Heart right ventricle (tissue), 16 donors: ENCODE measurements around the gene CMYA5. TPM values are rescaled to one million over a fixed set of nuclear protein-coding genes. Genes with fewer than 3 reads are reported as not detected.

Experiments
- ATAC-seq, 8 donors: fragments of 200-7000 bp; cut with Tn5 transposase; one replicate each; pipeline ENCODE4 v1.9.1; 2020; ENCODE audit warnings: mild to moderate bottlenecking in 8 of 8, moderate library complexity in 8 of 8, moderate number of reproducible peaks in 1 of 8
- DNase-seq, 2 donors: peaks; one replicate each; pipeline ENCODE4 v3.0.0-alpha.2; 2020
- H3K27ac ChIP-seq, 10 donors: fragments of 200-600 bp; sonication (generic) in 2 of 10; one replicate each; pipeline versions ENCODE4 v1.5.0 to v1.8.0; 2020 to 2022; ENCODE audit warnings: mild to moderate bottlenecking in 3 of 10
- H3K27me3 ChIP-seq, 7 donors: fragments of 200-600 bp; one replicate each; pipeline ENCODE4 v1.8.0; 2021 to 2022; ENCODE audit warnings: mild to moderate bottlenecking in 2 of 7
- H3K36me3 ChIP-seq, 9 donors: fragments of 200-600 bp; sonication (generic) in 1 of 9; one replicate each; pipeline versions ENCODE4 v1.5.0 to v1.8.0; 2020 to 2022; ENCODE audit warnings: mild to moderate bottlenecking in 2 of 9
- H3K4me1 ChIP-seq, 9 donors: fragments of 200-600 bp; sonication (generic) in 1 of 9; one replicate each; pipeline versions ENCODE4 v1.5.0 to v1.8.0; 2020 to 2022; ENCODE audit warnings: mild to moderate bottlenecking in 4 of 9
- H3K4me3 ChIP-seq, 10 donors: fragments of 200-600 bp; sonication (generic) in 2 of 10; one replicate each; pipeline versions ENCODE4 v1.5.0 to v1.8.0; 2020 to 2022; ENCODE audit warnings: mild to moderate bottlenecking in 7 of 10, moderate library complexity in 2 of 10
- H3K9me3 ChIP-seq, 11 donors: fragments of 200-600 bp in 10 of 11; sonication (generic) in 2 of 11; one replicate each; pipeline versions ENCODE4 v1.5.0 to v1.8.0; 2013 to 2022; ENCODE audit warnings: mild to moderate bottlenecking in 2 of 11, control low read depth in 1 of 11, moderate library complexity in 1 of 11
- CTCF ChIP-seq, 9 donors: fragments of 200-600 bp; sonication (generic) in 2 of 9; IDR thresholded peaks; one replicate each; pipeline versions ENCODE4 v1.5.0 to v1.8.0; 2021 to 2022; ENCODE audit warnings: antibody characterized with exemption in 9 of 9, mild to moderate bottlenecking in 5 of 9, moderate library complexity in 1 of 9
- WGBS, 2 donors: extraction: QIAGEN DNeasy Blood & Tissue Kit; methylation state at CpG; one replicate each; pipeline ENCODE4 v1.1.7; 2013; ENCODE audit warnings: inconsistent platforms in 1 of 2; 5-methylcytosine and 5-hydroxymethylcytosine counted together
- intact Hi-C, 10 donors: fragments of 100-400 bp; cut with DNase I; formaldehyde crosslinking; loops; one replicate each; pipeline versions ENCODE4 v1.11.1 to v1.14.2; 2022
- polyA plus RNA-seq, 2 donors: library from polyadenylated mRNA; stranded (reverse); fragments of 200-250 nt; gene quantifications; one replicate each; pipeline ENCODE4 v1.2.3, GENCODE V29; 2013
- total RNA-seq, 10 donors: library from RNA; stranded (reverse); fragmentation: NEBNext Ultra II Directional in 3 of 10; extraction: Animal tissue kit (Norgen Biotek cat#: 25700) in 3 of 10; gene quantifications; one replicate each; pipeline versions ENCODE4 v1.2.1 to v1.2.4, GENCODE V29; 2021 to 2023
- donor health status: Arrhythmogenic right ventricular cardiomyopathy.
- donor health status: ischemic (EF 13 %, LVEDD 7.1; RV severe dilation, severe dysfunction).
- donor health status: healthy with polysubstance abuse.
- donor health status: DM: no; HTN: yes; CAD: no.
- donor health status: DM: no; HTN: no; CAD: no.
- donor health status: ischemic (EF 25% LVEDD 6.9; RV normal size, moderate dysfunction).
- donor health status: ischemic (EF 25% LVEDD 5.7; RV mildly dilated, moderate dysfunction).
- donor health status: healthy.
- donor health status: DM: yes; HTN: yes; CAD: no.
- donor health status: Ischemic cardiomyopathy.
- donor health status: ischemic (EF 35%, LVEDD 5.7; RV mildly dilated, moderate dysfunction).
- donor health status: nonischemic (EF 11% LVEDD 7.7; RV severe dilation, severe dysfunction).
- donor health status: DM: yes; HTN: yes; CAD: no.
- donor health status: PGD.
- donor health status: ischemic (EF 29% LVEDD 5.4; RV normal size, mild dysfunction).
- donor health status: nonischemic (EF 23%, LVEDD 6.1; RV moderate dilation, normal function).

Gene CMYA5
- total and polyA plus RNA-seq, 12 donors: 202 to 1,721 (median 979) TPM

- peaks cover 0 to 82% (median 24%) of the 10 kb centered on the region in 9 donors for H3K36me3 ChIP-seq
- no peaks in the 10 kb centered on the region for H3K27me3 ChIP-seq
- TF ChIP-seq CTCF (IDR thresholded peaks at IDR 0.05): no peak
- H3K27ac ChIP-seq: no peak overlapping the region
- no peaks in the 10 kb centered on the region for H3K9me3 ChIP-seq
- intact Hi-C loops: no loop called here
- peaks cover 0 to 6% (median 0%) of the 10 kb centered on the region in 9 donors for H3K4me1 ChIP-seq
- ATAC-seq (no peak), DNase-seq (no peak)
- WGBS, 2 donors: 95% methylated on average over 4 of the region's 4 CpGs
- no peak overlapping the region for H3K4me3 ChIP-seq
Observed at GRCh38 chr5:79684782-79685181, 4.9 kb upstream of the CMYA5 start.

GRCh38 chr5:79685627-79686026, 4.0 kb upstream of the CMYA5 start:
- no peaks in the 10 kb centered on the region for H3K9me3 ChIP-seq
- peaks cover 0 to 74% (median 19%) of the 10 kb centered on the region in 9 donors for H3K36me3 ChIP-seq
- WGBS, 2 donors: 75 to 81% methylated on average over 3 of the region's 3 CpGs
- H3K27me3 ChIP-seq: no peaks in the 10 kb centered on the region
- H3K4me1 ChIP-seq: peaks cover 0 to 6% (median 0%) of the 10 kb centered on the region in 9 donors
- ATAC-seq (no peak), DNase-seq (no peak)
- no peak for TF ChIP-seq CTCF (IDR thresholded peaks at IDR 0.05)
- H3K27ac ChIP-seq: no peak overlapping the region
- intact Hi-C loops: no loop called here
- no peak overlapping the region for H3K4me3 ChIP-seq

GRCh38 chr5:79686799-79687198, 2.8 kb upstream of the CMYA5 start:
- Histone ChIP-seq H3K4me3 (no peak overlapping the region), H3K36me3 (peaks cover 0 to 62% (median 16%) of the 10 kb centered on the region in 9 donors), H3K4me1 (peaks cover 0 to 11% (median 0%) of the 10 kb centered on the region in 9 donors), H3K27me3 (no peaks in the 10 kb centered on the region), H3K27ac (no peak overlapping the region), H3K9me3 (no peaks in the 10 kb centered on the region)
- TF ChIP-seq CTCF (IDR thresholded peaks at IDR 0.05): no peak
- intact Hi-C loops: no loop called here
- ATAC-seq (no peak), DNase-seq (no peak)
- whole genome bisulfite sequencing, 2 donors: 94 to 96% methylated on average over 1 of the region's 1 CpG

- Histone ChIP-seq H3K4me3 (no peak overlapping the region), H3K4me1 (peaks cover 0 to 11% (median 0%) of the 10 kb centered on the region in 9 donors), H3K36me3 (peaks cover 0 to 51% (median 6%) of the 10 kb centered on the region in 9 donors), H3K27ac (peak overlapping the region in 1 of 10 donors; percentile 94), H3K9me3 (no peaks in the 10 kb centered on the region), H3K27me3 (no peaks in the 10 kb centered on the region)
- TF ChIP-seq CTCF (IDR thresholded peaks at IDR 0.05): no peak
- intact Hi-C loops: no loop called here
- DNase-seq (no peak), ATAC-seq (no peak)
- 87 to 91% methylated on average over 1 of the region's 1 CpG for WGBS, 2 donors
Observed at GRCh38 chr5:79687889-79688288, 1.7 kb upstream of the CMYA5 start.
